ENCODE measurements around the gene LRIG1. TPM values are rescaled to one million over a fixed set of nuclear protein-coding genes. Genes with fewer than 3 reads are reported as not detected.

The LRIG1 gene
- total and polyA plus RNA-seq, 5 donors from 2014 or later, result 46.7 to 81.3 (median 67.3) TPM

DNA sequence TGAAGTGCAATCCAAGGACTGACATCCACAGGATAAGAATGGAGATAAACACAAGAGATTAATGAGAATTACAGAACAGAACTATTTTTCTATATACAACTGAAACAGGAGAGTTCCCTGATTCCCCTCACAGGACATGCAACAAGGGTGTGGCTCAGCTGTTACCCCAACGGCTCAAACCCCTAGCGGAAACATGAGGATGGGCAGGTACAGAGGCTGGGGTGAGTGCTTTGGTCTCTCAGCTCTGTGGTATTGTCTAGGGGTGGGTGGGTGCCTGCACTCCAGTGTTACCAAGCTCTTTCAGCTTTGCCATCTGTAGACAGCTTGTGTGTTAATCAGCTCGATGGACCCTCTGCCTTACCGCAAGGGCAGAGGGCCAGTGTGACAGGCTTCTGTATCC is 17.8 kb upstream of the LRIG1 start:
- no peak overlapping the region for H3K27ac Mint-ChIP-seq

DNA sequence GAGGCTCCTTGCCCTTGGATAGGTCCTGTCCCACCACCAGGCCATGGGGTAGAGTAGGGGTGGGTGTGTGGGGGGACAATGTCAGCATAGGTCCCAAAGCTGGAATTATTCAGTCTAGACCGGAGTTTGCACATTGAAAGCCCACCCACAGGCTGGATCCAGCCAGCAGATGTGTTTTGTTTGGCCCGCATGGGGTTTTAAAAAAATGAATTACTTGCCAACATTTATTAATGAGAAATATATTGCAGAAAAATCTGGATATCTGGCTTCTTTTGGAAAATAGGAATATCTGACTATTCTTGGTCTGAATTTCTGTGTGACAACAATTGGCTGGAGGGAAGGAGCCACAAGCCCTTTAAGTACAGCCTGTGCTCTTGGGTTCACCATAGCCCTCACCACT is 17.3 kb upstream of the LRIG1 start:
- Histone ChIP-seq H3K27me3 (ENCODE audit: control insufficient read depth, insufficient read depth, low read length) (no peaks in the 10 kb centered on the region), H3K36me3 (ENCODE audit: control insufficient read depth, insufficient read depth, low read length) (no peaks in the 10 kb centered on the region), H3K9me3 (ENCODE audit: control insufficient read depth in 2 of 2, low read length in 2 of 2) (no peaks in the 10 kb centered on the region), H3K4me1 (ENCODE audit: control insufficient read depth, insufficient read depth, low read length, poor library complexity, severe bottlenecking) (no peaks in the 10 kb centered on the region), H3K4me3 (ENCODE audit: low read depth, low read length) (no peak overlapping the region), H3K27ac (ENCODE audit: insufficient read depth, low read length, poor library complexity, severe bottlenecking) (no peak overlapping the region)
- Mint-ChIP-seq H3K4me3 (no peak overlapping the region), H3K27me3 (peaks cover 5% of the 10 kb centered on the region), H3K4me1 (no peaks in the 10 kb centered on the region), H3K9me3 (peaks cover 0 to 2% (median 0%) of the 10 kb centered on the region in 7 donors), H3K27ac (no peak overlapping the region), H3K36me3 (no peaks in the 10 kb centered on the region)
- DNase-seq (no peak), ATAC-seq (ENCODE audit: low read depth in 2 of 2) (no peak)

More for the DNA sequence above, 17.8 kb upstream of the LRIG1 start:
- no peaks in the 10 kb centered on the region for H3K36me3 Mint-ChIP-seq
- ATAC-seq (ENCODE audit: low read depth in 2 of 2) (no peak), DNase-seq (no peak)
- no peaks in the 10 kb centered on the region for H3K4me1 ChIP-seq (ENCODE audit: control insufficient read depth, insufficient read depth, low read length, poor library complexity, severe bottlenecking)
- H3K36me3 ChIP-seq (ENCODE audit: control insufficient read depth, insufficient read depth, low read length), result no peaks in the 10 kb centered on the region
- no peak overlapping the region for H3K4me3 Mint-ChIP-seq
- no peaks in the 10 kb centered on the region for H3K9me3 ChIP-seq (ENCODE audit: control insufficient read depth in 2 of 2, low read length in 2 of 2)
- no peak overlapping the region for H3K4me3 ChIP-seq (ENCODE audit: low read depth, low read length)
- no peaks in the 10 kb centered on the region for H3K27me3 ChIP-seq (ENCODE audit: control insufficient read depth, insufficient read depth, low read length)
- H3K4me1 Mint-ChIP-seq, result no peaks in the 10 kb centered on the region
- no peak overlapping the region for H3K27ac ChIP-seq (ENCODE audit: insufficient read depth, low read length, poor library complexity, severe bottlenecking)
- H3K27me3 Mint-ChIP-seq, result peaks cover 4% of the 10 kb centered on the region
- peaks cover 0 to 2% (median 0%) of the 10 kb centered on the region in 7 donors for H3K9me3 Mint-ChIP-seq

DNA sequence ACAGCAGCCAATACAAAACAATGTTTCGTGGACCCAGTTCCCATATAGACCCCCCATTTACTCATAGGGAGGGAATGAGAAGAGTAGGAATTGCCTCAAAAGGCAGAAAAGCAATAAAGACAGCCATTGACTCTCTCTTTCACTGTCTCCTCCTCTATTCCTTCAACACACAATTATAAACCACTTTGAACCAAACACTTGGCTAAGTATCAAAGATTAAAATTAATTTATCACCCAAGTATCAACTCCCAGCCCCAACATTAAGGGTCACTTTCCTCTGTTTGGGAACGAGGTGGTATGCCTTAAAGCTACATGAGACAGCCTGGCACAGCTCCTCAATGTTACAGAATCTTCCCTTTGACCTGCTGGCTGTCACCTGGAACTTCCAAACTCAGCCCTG is 16.4 kb upstream of the LRIG1 start:
- Mint-ChIP-seq H3K4me3 (no peak overlapping the region), H3K4me1 (no peaks in the 10 kb centered on the region), H3K27ac (peak overlapping the region in 1 of 3 donors; percentile 39)

DNA sequence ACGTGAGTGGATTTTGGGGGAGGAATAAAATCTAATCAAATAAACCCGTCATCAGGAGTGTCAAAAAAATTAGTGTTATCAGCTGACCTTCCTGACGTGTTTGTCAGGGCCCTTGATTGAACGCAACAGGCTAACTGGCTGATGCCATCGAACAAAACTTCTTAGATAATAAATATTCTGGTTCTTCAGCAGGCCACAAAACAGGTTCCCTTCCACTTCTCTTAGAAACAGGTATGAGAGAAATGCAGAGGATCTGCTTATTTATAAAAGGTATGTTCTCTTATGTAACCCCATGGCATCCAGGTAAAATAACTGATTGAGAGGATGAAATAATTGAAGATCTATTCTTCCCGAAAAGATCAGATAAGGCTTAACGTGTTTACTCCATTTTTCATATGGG is 7.6 kb upstream of the LRIG1 start:
- Histone ChIP-seq H3K4me1 (ENCODE audit: control insufficient read depth, insufficient read depth, low read length, poor library complexity, severe bottlenecking) (no peaks in the 10 kb centered on the region), H3K27me3 (ENCODE audit: control insufficient read depth, insufficient read depth, low read length) (no peaks in the 10 kb centered on the region), H3K36me3 (ENCODE audit: control insufficient read depth, insufficient read depth, low read length) (no peaks in the 10 kb centered on the region), H3K4me3 (ENCODE audit: low read depth, low read length) (no peak overlapping the region), H3K9me3 (ENCODE audit: control insufficient read depth in 2 of 2, low read length in 2 of 2) (no peaks in the 10 kb centered on the region), H3K27ac (ENCODE audit: insufficient read depth, low read length, poor library complexity, severe bottlenecking) (no peak overlapping the region)
- Mint-ChIP-seq H3K27me3 (peaks cover 15% of the 10 kb centered on the region), H3K27ac (no peak overlapping the region), H3K36me3 (no peaks in the 10 kb centered on the region), H3K4me1 (peaks cover 0 to 10% (median 2%) of the 10 kb centered on the region in 4 donors), H3K4me3 (no peak overlapping the region), H3K9me3 (peaks cover 0 to 1% (median 0%) of the 10 kb centered on the region in 7 donors)
- DNase-seq (no peak), ATAC-seq (ENCODE audit: low read depth in 2 of 2) (no peak)

More for the DNA sequence above, 16.4 kb upstream of the LRIG1 start:
- Mint-ChIP-seq H3K27me3 (peaks cover 8% of the 10 kb centered on the region), H3K36me3 (no peaks in the 10 kb centered on the region), H3K9me3 (peaks cover 0 to 2% (median 0%) of the 10 kb centered on the region in 7 donors)
- ATAC-seq (ENCODE audit: low read depth in 2 of 2) (no peak), DNase-seq (no peak)
- Histone ChIP-seq H3K27me3 (ENCODE audit: control insufficient read depth, insufficient read depth, low read length) (no peaks in the 10 kb centered on the region), H3K27ac (ENCODE audit: insufficient read depth, low read length, poor library complexity, severe bottlenecking) (no peak overlapping the region), H3K36me3 (ENCODE audit: control insufficient read depth, insufficient read depth, low read length) (no peaks in the 10 kb centered on the region), H3K4me3 (ENCODE audit: low read depth, low read length) (no peak overlapping the region), H3K9me3 (ENCODE audit: control insufficient read depth in 2 of 2, low read length in 2 of 2) (no peaks in the 10 kb centered on the region), H3K4me1 (ENCODE audit: control insufficient read depth, insufficient read depth, low read length, poor library complexity, severe bottlenecking) (no peaks in the 10 kb centered on the region)

DNA sequence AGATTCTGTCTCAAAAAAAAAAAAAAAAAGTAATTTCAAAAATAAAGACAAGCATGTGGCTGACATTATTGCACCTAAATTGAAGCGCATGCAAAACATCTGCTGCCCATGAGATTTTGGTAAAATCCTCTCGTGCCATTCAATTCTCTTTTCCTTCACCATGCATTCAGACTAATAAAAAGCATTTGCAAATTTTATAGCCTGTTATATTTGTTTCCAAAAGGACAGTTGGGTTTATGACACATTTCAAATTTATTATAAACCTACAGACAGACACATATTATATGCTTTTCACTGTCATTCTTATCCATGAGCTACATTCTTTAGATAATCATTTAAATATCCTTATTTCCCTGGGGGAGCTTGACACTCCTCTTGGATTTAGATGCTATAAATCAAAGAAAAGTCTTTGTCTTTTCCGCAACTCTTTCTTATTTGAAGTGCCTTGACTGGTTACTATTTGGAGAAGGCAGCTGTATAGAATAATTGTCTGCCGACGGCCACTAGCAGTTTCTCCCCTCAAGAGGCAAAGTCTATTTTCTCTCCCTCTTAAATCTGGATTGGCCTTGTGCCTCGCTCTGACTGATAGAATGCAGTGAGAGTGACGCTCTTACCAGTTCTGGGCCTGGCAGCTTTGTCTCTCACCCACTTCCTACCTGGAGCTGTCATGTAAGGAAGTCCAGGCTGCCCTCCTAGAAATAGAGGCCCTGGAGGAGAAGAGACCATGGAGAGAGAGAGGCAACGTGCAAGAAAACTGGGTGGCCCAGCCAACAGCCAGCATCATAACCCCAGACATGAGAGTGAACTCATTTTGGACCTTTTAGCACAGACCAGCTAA is 6.8 kb upstream of the LRIG1 start:
- Histone ChIP-seq H3K27ac (ENCODE audit: insufficient read depth, low read length, poor library complexity, severe bottlenecking) (no peak overlapping the region), H3K4me1 (ENCODE audit: control insufficient read depth, insufficient read depth, low read length, poor library complexity, severe bottlenecking) (peaks cover 7% of the 10 kb centered on the region), H3K4me3 (ENCODE audit: low read depth, low read length) (no peak overlapping the region), H3K9me3 (ENCODE audit: control insufficient read depth in 2 of 2, low read length in 2 of 2) (no peaks in the 10 kb centered on the region), H3K27me3 (ENCODE audit: control insufficient read depth, insufficient read depth, low read length) (no peaks in the 10 kb centered on the region), H3K36me3 (ENCODE audit: control insufficient read depth, insufficient read depth, low read length) (no peaks in the 10 kb centered on the region)
- ATAC-seq (ENCODE audit: low read depth in 2 of 2) (no peak), DNase-seq (no peak)
- no peaks in the 10 kb centered on the region for H3K36me3 Mint-ChIP-seq
- H3K27ac Mint-ChIP-seq, result no peak overlapping the region
- H3K4me1 Mint-ChIP-seq, result peaks cover 5 to 18% (median 10%) of the 10 kb centered on the region in 4 donors
- H3K27me3 Mint-ChIP-seq, result peaks cover 14% of the 10 kb centered on the region
- H3K9me3 Mint-ChIP-seq, result peaks cover 0 to 1% (median 0%) of the 10 kb centered on the region in 7 donors
- no peak overlapping the region for H3K4me3 Mint-ChIP-seq

DNA sequence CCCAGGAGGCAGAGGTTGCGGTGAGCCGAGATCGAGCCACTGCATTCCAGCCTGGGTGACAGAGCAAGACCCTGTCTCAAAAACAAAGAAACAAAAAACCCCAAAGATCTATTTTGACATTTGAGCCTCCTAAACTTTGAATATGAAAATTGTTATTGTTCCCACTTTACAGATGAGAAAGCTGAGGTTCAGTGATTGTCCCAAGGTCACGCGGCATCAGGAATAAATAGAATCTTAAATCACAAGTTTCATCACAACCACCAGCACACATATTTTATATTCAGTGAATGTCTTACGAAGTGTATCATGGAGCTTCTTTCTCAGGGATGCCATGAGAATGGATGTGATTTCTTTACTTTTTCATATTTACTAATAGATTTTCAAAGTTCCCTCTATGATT is 5.3 kb upstream of the LRIG1 start:
- peaks cover 15% of the 10 kb centered on the region for H3K27me3 Mint-ChIP-seq
- no peaks in the 10 kb centered on the region for H3K27me3 ChIP-seq (ENCODE audit: control insufficient read depth, insufficient read depth, low read length)
- peaks cover 0 to 3% (median 0%) of the 10 kb centered on the region in 7 donors for H3K9me3 Mint-ChIP-seq
- ATAC-seq (ENCODE audit: low read depth in 2 of 2), result no peak
- no peak overlapping the region for H3K27ac Mint-ChIP-seq
- no peaks in the 10 kb centered on the region for H3K36me3 Mint-ChIP-seq
- no peak overlapping the region for H3K4me3 ChIP-seq (ENCODE audit: low read depth, low read length)
- H3K4me1 ChIP-seq (ENCODE audit: control insufficient read depth, insufficient read depth, low read length, poor library complexity, severe bottlenecking), result peaks cover 22% of the 10 kb centered on the region
- DNase-seq, result no peak
- H3K9me3 ChIP-seq (ENCODE audit: control insufficient read depth in 2 of 2, low read length in 2 of 2), result no peaks in the 10 kb centered on the region
- H3K4me3 Mint-ChIP-seq, result no peak overlapping the region
- H3K4me1 Mint-ChIP-seq, result peaks cover 13 to 31% (median 19%) of the 10 kb centered on the region in 4 donors
- no peaks in the 10 kb centered on the region for H3K36me3 ChIP-seq (ENCODE audit: control insufficient read depth, insufficient read depth, low read length)
- no peak overlapping the region for H3K27ac ChIP-seq (ENCODE audit: insufficient read depth, low read length, poor library complexity, severe bottlenecking)

DNA sequence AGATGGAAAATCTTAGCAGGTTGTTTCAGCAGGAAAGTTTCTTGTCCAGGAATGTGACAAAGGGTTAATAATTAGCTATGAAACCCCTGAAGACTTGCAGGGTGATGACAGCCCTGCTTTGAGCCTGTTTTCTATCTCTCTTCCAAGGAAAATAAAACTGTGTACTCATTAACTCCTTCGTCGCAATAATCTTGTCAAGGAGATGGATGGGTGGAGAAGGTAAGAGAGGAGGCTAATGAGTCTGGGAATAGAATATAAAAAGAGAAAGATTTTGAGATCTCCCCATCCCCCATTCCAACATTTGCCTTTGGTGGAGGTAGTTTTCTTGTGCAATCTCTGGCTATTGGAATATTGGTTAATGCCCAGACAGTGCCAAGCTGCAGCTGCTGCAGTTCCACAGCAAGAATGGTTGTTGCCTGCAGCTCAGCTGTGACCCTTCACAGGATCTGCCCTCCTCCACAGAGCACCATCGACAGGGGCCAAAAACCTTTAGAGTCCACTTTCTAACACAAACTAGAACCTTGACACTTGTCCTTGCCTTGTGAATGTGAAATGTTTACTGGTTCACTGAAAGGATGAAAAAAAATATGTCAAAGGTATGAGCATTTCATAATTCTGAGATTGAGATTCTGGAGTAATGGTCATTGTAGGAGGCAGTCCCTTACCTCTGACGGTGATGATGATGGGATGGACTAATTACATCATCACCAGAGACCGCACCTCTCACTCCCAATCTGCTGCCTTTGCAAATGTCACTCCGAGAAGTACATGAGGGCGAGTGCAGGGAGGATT is 4.2 kb upstream of the LRIG1 start:
- Mint-ChIP-seq H3K27me3 (peaks cover 8% of the 10 kb centered on the region), H3K4me1 (peaks cover 13 to 34% (median 20%) of the 10 kb centered on the region in 4 donors), H3K9me3 (peaks cover 0 to 2% (median 0%) of the 10 kb centered on the region in 7 donors), H3K36me3 (no peaks in the 10 kb centered on the region), H3K4me3 (no peak overlapping the region), H3K27ac (no peak overlapping the region)
- no peaks in the 10 kb centered on the region for H3K36me3 ChIP-seq (ENCODE audit: control insufficient read depth, insufficient read depth, low read length)
- peaks cover 22% of the 10 kb centered on the region for H3K4me1 ChIP-seq (ENCODE audit: control insufficient read depth, insufficient read depth, low read length, poor library complexity, severe bottlenecking)
- DNase-seq (no peak), ATAC-seq (ENCODE audit: low read depth in 2 of 2) (no peak)
- H3K27ac ChIP-seq (ENCODE audit: insufficient read depth, low read length, poor library complexity, severe bottlenecking), result no peak overlapping the region
- H3K9me3 ChIP-seq (ENCODE audit: control insufficient read depth in 2 of 2, low read length in 2 of 2), result no peaks in the 10 kb centered on the region
- no peak overlapping the region for H3K4me3 ChIP-seq (ENCODE audit: low read depth, low read length)
- H3K27me3 ChIP-seq (ENCODE audit: control insufficient read depth, insufficient read depth, low read length), result no peaks in the 10 kb centered on the region

All from CD4-positive, CD25-positive, alpha-beta regulatory T cell (primary cell).